IPS-NIHi11 (cell line): ENCODE data around the gene CLOCK.

Source experiments
- DNase-seq: peaks from one replicate; pipeline ENCODE4 v3.0.0; 2012; ENCODE audit warnings: mixed read lengths, low spot score

The CLOCK gene

GRCh38 chr4:55469979-55470378 lies 76.7 kb downstream of the CLOCK start:
- no peak for DNase-seq

GRCh38 chr4:55468724-55469123 lies 78.0 kb downstream of the CLOCK start:
- DNase-seq = no peak

DNA sequence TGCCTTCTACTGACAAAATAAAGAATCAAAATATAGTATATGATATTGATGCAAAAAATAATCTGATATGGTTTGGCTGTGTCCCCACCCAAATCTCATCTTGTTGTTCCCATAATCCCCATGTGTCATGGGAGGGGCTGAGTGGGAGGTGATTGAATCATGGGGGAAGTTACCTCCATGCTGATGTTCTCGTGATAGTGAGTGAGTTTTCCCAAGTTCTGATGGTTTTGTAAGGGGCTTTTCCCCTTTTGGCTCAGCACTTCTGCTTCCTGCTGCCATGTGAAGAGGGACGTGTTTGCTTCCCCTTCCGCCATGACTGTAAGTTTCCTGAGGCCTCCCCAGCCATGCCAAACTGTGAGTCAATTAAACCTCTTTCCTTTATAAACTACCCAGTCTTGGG lies 80.7 kb downstream of the CLOCK start:
- DNase-seq = no peak

GRCh38 chr4:55458611-55459010 lies 88.1 kb downstream of the CLOCK start:
- no peak for DNase-seq

GRCh38 chr4:55458164-55458563 lies 88.5 kb downstream of the CLOCK start:
- DNase-seq = no peak

DNA sequence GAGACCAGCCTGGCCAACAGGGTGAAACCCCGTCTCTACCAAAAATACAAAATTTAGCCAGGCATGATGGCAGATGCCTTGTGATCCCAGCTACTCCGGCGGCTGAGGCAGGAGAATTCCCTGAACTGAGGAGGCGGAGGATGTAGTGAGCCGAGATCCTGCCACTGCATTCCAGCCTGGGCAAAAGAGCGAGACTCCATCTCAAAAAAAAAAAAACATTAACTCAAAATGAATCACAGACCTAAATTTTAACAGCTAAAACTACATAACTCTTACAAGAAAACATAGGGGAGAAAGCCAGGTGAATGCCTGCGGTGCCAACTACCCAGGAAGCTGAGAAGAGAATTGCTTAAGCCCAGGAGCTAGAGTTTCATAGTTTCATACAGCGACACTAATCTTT lies 96.1 kb downstream of the CLOCK start:
- no peak for DNase-seq

GRCh38 chr4:55447831-55448230 lies 98.9 kb downstream of the CLOCK start:
- no peak for DNase-seq

GRCh38 chr4:55447108-55447708 lies 99.5 kb downstream of the CLOCK start:
- DNase-seq = no peak

DNA sequence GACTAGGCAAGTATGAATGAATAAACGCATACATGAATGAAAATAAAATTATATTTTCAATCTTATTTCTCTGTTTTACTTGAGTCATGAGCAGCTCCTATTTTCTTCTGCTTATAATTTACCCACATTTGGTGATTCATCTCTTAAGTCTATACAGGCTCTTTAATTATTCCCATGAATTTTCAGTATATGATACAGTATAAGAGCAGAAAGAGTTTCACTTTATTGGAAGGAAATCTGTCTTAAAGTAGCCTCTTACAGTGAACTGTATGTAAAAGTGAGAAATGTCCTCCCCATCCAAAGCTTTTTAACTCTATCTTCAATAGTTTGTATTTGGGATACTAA lies 100.2 kb downstream of the CLOCK start:
- DNase-seq = no peak

DNA sequence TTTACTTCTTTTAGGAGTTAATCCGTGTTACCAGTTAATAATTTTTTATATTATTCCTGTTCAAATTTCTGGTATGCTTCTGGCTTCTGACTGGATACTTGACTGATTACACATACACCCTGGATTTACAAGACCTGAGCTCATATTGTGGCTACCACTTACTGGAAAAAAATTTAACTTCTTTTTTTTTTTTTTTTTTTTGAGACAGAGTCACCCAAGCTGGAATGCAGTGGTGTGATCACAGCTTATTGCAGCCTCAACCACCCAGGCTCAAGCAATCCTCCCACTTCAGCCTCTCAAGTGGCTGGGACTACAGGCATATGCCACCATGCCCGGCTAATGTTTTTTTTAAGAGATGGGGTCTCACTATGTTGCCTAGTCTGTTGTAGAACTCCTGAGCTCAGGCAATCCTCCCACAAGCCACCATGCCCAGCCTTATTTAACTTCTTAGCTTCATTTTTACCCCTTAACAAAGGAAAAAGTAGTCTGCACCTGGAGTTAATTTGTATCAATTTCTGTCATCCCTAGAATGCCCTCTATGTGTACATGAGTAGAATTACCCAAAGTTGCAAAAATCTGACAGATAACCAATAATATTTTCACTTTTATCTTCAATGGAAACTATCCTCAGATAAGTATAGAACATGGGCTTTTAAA lies 100.7 kb downstream of the CLOCK start:
- no peak for DNase-seq

DNA sequence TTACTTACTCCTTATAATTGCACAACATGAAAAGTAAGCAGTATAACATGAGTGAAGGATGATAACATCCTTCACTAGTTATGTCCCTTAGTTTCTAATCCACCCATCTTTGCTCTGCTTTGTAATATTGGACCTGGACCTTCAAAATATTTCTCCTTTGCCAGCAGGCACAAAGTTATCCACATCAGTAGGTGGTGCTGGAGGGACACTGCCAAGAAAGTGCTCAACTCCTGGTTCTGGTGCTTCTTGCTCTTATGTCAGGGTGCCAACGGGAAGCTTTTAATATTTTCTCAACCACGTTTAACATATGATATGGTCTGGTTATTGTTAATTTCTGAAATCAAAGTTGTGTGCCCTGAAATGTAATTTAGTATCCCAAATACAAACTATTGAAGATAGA lies 101.9 kb downstream of the CLOCK start:
- no peak for DNase-seq

- no peak for DNase-seq
These were observed 104.2 kb downstream of the CLOCK start for GRCh38 chr4:55442541-55442940.

GRCh38 chr4:55440786-55441185 lies 105.9 kb downstream of the CLOCK start:
- no peak for DNase-seq

DNA sequence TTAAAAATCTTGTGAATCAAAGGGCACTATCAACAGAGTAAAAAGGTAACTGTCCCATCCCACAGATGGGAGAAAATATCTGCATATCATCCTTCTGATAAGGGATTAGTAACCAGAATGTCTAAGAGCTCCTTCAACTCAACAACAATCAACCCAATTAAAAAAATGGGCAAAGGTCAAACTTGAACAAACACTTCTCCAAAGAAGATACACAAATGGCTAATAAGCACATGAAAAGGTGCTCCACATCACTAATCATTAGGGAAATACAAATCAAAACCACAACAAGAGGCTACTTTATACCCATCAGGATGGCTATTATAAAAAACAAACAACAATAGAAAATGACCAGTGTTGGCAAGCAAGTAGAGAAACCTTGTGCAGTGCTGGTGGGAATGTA lies 107.7 kb downstream of the CLOCK start:
- no peak for DNase-seq

- no peak for DNase-seq
These were observed 108.4 kb downstream of the CLOCK start for GRCh38 chr4:55438314-55438713.

DNA sequence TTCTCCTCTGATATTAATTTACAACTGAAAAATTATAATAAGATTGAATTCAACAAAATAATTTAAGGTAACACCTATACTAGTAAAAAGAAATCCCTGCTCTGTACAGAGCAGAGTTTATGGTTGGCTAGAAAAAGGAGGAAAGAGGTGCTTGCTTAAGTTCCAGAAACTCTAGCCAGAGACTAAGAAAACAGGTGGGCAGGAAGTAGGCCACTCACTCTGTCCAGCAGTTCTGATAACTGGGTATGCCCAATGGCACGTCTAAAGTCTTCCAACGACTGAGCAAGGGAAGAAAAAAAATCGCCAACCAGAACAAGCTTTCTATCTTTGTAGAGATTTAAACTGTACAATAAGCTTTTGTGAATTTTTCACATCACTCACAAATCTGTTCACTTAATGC lies 108.9 kb downstream of the CLOCK start:
- DNase-seq = no peak

DNA sequence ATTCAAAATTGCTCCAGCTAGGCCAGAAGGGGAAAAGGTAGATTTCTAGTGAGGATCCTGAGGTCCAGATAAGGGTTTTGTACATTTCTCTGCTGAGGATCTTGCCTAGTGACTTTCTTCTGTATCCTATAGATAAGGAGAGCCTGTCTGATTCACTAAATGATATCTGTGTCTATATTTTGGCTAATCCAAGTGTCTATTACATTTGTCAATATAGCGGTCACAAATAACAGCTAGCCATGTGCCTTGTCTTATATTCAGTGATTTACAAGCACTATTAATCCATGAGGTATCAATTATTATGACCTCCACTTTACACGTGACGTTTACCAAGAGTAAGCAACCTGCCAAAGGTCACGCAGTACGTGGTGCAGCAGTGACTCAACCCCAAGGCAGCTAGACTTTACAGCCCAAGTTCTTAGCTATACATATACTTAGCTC lies 109.3 kb downstream of the CLOCK start:
- no peak for DNase-seq

- DNase-seq = no peak
These were observed 111.4 kb downstream of the CLOCK start for GRCh38 chr4:55435141-55435841.

DNA sequence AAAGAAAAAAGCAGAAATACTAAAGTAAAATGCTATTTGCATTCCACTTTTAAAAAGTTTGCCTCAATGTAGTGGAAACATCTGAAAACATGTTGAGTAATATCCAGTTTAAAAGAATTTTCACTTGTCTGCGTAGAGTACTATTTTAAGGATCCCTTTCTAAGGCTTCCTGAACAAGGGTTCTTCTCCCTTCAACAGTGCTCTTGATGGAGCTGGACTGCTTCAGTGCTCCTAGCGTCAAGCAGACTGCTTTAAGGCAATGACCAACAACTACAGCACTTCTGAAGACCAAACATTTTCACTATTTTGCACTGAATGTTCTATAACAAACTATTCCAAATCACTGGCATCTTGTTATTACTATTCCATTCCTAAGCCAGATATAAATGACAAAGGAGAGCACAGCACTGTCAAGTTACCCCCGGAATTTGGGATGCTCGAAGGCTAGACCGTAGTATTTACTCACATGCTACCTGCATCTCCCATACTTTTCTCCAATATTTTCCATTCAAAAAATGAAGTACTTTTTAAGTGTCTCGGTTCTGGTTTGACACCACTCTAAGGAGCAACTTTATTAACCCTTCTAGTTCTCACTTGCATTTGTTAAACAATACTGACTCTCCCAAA lies 114.9 kb downstream of the CLOCK start:
- DNase-seq = peak; percentile 10

- DNase-seq = no peak
These were observed 121.9 kb downstream of the CLOCK start for GRCh38 chr4:55424791-55425190.

- no peak for DNase-seq
These were observed 130.5 kb downstream of the CLOCK start for GRCh38 chr4:55416176-55416575.

GRCh38 chr4:55411621-55412020 lies 135.1 kb downstream of the CLOCK start:
- no peak for DNase-seq

- DNase-seq = no peak
These were observed 136.3 kb downstream of the CLOCK start for GRCh38 chr4:55410431-55410830.
